A549 treated with ZK216348 at 1 μM for 4 hours (cell line): ENCODE results near the gene JAG2. TPM values are rescaled to one million over a fixed set of nuclear protein-coding genes. Genes with fewer than 3 reads are reported as not detected.

Experiments used
- total RNA-seq: library from RNA; stranded (reverse); fragments of 200-300 nt; extraction: Qiagen RNA extraction; gene quantifications from 5 replicates; pipeline ENCODE4 v1.2.3, GENCODE V29; 2022; ENCODE audit warnings: low read depth

Gene JAG2
- total RNA-seq = 12.6 to 30.0 TPM (median 29.1 TPM) in 5 replicates

GRCh38 chr14:105168496-105168978 lies at the start of gene JAG2:
TSS of gene JAG2 (minus strand) at chr14:105168776. CDS start at chr14:105168420, 356 bp downstream.

GRCh38 chr14:105180592-105181548 lies 12.3 kb upstream of the JAG2 start, which contains the start of gene NUDT14:
TSS of gene NUDT14 (minus strand) at chr14:105181312. CDS start at chr14:105181209, 103 bp downstream.

Other genes with a start within 250 kb of the JAG2 start
- 0.05 to 0.14 TPM in 2 of 5 replicates, not detected in the others for gene PLD4, start 243.9 kb downstream of the JAG2 start, total RNA-seq
- 200 to 233 TPM (median 225 TPM) in 5 replicates for gene AHNAK2, start 190.4 kb downstream of the JAG2 start, total RNA-seq
- 13.3 to 17.7 TPM (median 17.1 TPM) in 5 replicates for gene CLBA1, start 183.0 kb downstream of the JAG2 start, total RNA-seq
- 40.5 to 51.9 TPM (median 49.7 TPM) in 5 replicates for gene CDCA4, start 147.7 kb downstream of the JAG2 start, total RNA-seq
- 0.45 to 1.3 TPM (median 0.53 TPM) in 5 replicates for gene GPR132, start 103.3 kb downstream of the JAG2 start, total RNA-seq
- gene NUDT14, start 12.5 kb upstream of the JAG2 start, total RNA-seq = 17.7 to 45.0 TPM (median 39.9 TPM) in 5 replicates
- 24.6 to 44.9 TPM (median 43.5 TPM) in 5 replicates for gene BTBD6, start 79.8 kb upstream of the JAG2 start, total RNA-seq
- 25.4 to 31.1 TPM (median 30.3 TPM) in 5 replicates for gene BRF1, start 132.2 kb upstream of the JAG2 start, total RNA-seq
- 13.2 to 32.2 TPM (median 27.2 TPM) in 5 replicates for gene PACS2, start 146.0 kb upstream of the JAG2 start, total RNA-seq
- gene TEX22, start 229.8 kb upstream of the JAG2 start, total RNA-seq = 0.09 to 0.41 TPM (median 0.28 TPM) in 4 of 5 replicates, not detected in the other